CD4-positive, alpha-beta T cell treated with Interleukin-12 subunit alpha and Interleukin-12 subunit beta, for 1 hour (primary cell): ENCODE measurements around the gene ACTL6B.
"Not testable (repeated sequence)": the region's sequence is repeated elsewhere in the genome, so short reads cannot be mapped to it uniquely, and the experiment has no call there.

Source experiments
- DNase-seq: peaks from one replicate; pipeline ENCODE4 v3.0.0-alpha.2; 2020

The ACTL6B gene

DNA sequence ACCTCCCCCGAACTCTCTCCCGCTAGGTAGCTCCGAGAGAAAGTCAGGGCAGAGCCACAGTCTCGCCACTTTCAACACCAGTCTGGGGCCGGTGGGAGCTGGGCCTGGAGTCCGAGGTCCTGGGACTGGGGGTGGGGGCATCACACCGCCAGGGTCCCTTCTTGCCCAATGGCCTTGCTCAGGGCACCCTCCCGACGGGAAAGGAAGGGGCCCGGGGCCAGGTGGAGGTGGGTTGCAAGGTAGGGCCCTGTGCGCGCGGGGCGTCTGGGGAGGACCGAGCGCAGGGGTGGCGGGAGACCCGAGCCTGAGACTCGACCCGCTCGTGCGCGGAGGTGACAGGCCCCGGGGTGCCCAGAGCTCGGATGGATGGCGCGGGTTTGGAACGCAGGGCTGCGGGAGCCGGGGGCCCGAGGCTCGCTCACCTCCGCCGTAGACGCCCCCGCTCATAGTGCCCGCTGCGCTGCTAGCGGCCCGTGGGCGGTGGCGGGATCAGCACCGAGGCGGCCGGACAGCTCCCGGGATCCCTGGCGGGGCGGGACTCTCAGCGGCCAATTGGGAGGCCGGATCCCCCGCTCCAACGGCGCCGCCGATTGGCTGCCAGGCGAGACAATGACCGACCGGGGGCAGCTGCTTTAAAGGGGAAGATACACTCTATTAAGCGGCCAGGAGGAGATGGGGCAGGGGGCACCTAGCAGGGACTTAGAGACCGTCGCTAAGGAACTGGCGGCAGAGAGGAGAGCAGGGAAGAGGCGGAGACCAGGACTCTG lies at the start of gene ACTL6B:
ACTL6B (minus strand) TSS at position 541 of the 767 bp plus-strand sequence; CDS start at position 447, 94 bp downstream.
- DNase-seq = peak; percentile 57

DNA sequence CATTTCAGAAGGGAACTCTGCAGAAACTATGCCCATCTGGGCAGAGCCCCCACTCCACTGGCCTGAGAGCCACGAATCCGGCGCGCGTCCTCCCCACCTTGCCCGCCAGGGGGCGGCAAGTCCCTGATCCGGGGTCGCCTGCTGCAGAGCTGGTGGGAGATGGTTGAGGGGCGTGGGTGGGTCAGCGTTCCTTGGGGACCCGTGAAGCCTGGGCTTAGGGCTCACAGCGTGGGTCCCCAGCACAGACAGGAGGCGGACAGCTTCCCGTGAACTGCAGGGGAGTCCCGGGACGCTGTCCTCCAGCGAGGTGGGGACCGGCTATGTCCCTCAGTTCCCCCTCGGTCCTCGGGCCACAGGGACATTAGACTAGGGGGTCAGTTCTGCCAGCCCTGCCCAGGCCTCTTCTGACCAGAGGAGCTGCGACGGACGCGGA lies 49.1 kb upstream of the ACTL6B start:
- peak; percentile 75 for DNase-seq

DNA sequence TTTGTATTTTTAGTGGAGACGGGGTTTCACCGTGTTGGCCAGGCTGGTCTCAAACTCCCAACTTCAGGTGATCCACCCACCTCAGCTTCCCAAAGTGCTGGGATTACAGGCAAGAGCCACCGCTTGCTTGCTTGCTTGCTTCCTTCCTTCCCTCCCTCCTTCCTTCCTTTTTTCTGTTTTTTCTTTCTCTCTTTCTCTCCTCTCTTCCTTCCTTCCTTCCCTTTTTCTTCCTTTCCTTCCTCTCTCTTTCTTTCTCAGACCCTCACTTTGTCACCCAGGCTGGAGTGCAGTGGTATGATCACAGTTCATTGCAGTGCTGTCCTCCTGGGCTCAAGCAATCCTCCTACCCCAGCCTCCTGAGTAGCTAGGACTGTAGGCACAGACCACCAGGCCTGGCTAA lies 44.8 kb upstream of the ACTL6B start:
- not testable (repeated sequence) for DNase-seq

DNA sequence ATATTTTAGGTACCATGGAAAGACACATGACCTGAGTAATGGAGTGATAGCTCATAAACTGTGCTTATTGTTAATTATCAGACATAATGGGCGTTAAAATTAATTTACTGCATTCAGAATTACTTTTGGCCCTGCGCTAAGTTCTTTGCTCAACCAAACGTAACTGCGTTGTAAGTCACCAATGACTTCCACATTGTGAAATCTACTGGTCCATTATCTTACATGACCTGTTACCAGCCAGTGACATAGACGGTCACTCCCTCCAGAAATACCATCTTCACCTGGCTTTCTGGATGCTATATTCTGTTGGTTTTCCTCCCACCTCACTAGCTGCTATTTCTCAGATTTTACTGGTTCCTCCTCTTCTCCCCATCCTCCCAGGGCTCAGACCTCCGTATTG lies 42.8 kb upstream of the ACTL6B start:
- DNase-seq = no peak

DNA sequence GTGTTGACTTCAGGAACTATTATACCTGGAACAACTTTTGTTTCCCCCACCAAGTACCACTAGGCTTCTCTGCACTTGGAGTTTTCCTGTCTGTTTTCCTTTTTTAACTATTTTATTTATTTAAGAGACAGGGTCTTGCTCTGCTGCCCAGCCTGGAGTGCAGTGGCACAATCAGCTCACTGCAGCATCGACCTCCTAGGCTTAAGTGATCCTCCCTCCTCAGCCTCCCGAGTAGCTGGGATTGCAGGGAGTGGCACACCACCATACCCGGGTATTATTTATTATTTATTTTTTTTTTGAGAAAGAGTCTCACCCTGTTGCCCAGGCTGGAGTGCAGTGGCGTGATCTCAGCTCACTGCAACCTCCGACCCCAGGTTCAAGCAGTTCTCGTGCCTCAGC lies 39.9 kb upstream of the ACTL6B start:
- no peak for DNase-seq

DNA sequence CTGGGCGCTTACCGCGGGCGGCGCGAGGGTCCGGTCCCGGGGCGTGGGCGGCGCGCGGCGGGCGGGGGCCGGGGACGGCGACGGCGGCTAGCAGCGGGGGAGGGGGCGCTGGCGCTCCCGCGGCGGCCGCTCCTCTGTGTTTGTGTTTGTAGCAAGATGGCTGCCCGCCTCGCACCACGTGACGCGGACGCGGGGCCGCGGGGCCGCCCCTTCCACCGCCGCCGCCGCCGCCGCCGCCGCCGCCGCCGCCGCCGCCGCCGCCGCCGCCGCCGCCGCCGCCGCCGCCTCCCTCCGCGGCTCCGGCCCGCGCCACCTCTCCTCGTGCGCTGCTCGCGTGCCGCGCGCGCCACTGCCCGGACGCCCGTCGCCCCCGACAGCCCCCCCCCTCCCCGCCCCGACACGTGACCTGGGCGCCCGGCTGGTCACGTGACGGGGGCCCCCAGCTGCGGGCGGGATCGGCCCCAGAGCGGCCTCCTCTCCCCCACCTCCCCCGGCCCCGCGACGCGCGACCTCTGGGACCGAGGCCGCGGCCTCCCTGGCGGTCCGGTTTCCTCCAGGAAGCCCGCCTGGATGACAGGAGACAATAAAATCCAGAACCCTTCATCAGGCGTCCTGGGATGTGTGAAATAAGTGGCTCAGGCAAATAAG lies 38.0 kb upstream of the ACTL6B start, which contains the start of gene GIGYF1:
GIGYF1 (minus strand) TSS at position 153 of the 648 bp plus-strand sequence. CDS start 6,012 bp downstream, outside the sequence.
- DNase-seq = peak; percentile 79

DNA sequence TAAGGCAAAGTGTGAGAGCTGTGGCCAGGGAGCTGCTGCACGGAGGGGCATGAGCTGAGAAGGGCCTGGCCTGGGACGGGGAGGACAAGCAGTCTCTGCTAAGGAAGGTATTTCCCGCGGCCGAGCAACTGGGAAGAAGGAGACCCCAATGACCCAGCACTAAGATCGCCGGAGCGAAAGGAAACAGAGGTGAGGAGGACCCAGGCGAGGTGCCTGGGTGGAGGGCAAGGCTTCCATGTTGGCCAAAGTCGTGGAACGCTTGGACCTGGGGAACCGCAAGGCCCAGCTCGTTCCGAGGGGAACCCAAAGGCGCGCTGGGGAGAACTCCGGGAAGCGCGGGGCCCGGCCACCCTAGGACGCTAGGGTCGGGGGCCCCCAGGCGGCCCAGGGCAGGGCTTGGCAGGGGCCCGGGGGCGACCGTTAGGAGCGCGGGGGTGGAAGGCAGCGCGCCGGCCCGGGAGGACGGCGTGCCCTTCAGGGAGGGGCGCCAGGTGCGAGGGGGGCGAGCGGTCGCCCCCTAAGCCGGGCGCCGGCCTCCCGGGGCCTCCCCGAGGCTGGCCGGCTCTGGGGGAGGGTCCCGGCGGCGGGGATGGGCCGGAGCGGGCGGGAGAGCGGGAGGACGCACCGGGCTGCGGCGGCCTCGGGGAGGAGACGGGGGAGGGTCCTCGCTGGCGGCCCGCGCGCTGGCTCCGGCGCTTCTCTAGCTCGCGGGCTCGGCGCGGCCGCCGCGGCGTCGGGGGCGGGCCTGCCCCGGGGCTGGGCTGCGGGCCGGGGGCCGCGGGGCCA lies 37.3 kb upstream of the ACTL6B start:
- no peak for DNase-seq

DNA sequence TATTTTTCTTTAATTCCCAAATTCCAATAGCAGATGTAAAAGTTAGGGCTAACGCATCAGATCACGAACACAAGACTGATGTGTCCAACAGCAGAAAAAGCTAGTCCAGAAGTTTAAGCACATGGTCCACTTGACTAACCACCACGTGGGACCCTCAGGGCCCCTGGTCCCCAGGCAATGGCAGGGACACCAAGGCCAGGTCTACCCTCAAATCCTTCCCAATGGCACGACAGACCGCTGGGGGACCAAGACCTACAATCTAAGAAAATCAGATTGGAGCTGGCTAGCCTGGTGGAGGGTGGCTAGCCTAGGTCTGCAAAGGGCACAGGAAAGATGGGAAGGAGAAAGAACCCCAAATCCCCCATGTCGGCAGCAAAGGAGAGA lies 36.3 kb upstream of the ACTL6B start:
- no peak for DNase-seq

DNA sequence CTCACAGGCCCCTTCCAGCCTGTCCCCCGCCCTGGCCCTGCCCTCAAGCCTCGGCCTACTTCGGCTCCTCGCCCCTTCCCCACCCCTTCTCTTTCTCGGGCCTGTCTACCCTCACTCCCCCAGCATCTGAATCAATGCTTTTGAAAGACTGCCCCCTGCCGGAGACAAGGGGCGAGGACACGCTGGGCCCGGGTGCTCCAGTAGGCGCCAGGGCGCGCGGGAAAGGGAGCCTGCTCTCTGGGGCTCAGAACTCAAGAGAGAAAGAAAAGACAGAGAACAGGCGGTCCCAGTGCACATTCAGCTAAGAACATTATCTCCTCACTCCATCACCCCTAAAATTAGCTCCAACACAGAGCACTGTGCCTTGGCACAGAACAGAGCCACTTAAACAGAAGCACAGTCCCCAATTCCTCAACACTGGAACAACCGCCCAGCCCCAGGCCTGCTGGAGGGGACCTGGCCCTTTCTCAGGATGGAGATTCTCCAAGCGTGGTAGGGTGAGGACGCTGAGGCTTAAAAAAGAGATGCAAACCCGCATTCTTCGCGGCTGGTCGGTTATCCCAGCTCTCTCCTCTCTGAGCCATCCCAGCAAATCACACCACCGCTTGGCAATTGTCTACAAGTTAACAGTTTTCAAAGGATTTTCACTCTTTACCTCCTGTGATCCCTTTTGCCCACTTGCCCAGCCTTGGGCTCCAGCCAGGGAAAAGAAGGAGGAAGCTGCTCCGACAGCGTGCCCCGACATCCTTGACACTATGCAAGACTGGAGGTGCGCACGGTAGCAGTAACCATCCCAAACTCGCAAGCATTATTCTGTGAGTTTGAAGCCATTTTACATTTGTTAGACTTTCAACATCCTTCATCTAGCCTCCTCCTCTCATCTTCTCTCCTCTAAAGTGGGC lies 35.7 kb upstream of the ACTL6B start:
- peak; percentile 86 for DNase-seq

DNA sequence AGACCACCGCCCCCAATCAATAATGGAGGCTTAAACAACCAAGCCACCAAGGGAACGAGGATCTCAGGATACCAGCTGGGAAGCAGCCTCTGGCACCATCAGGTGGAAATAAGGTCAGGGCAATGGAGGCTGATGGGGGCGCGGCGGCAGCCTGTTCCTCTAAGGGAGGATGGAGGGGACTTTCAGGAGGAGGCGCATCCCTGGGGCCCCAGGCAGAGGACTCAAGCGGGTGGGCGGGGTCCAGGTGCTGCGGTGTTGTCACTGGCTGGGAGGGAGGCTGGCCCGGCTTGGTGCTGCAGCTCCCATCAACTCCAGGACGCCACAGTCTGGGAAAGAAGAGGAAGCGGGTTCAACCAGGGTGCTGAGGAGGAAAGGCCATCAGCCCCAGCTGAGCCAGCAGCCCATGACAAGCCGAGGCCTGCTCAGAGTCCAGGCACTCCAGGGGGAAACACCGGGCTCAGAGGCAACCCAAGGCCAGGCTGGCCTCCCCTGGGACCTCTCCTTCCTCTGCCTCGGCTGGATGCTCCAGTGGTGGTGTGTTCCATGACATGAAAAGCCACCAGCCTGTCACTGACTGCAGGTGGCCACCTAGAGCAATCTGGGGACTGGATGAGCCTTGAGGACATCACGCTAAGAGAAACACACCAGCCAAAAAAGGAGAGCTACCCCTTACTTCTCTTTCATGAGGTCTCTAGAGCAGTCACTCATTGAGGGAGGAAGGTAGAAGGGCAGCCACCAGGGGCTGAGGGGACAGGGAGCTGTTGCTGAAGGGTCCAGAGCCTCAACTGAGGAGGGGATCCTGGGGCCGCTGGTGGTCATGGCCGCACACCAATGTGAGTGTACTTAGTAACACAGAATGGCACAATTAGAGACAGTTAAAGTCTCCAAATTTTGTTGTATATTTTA lies 33.2 kb upstream of the ACTL6B start:
- no peak for DNase-seq

DNA sequence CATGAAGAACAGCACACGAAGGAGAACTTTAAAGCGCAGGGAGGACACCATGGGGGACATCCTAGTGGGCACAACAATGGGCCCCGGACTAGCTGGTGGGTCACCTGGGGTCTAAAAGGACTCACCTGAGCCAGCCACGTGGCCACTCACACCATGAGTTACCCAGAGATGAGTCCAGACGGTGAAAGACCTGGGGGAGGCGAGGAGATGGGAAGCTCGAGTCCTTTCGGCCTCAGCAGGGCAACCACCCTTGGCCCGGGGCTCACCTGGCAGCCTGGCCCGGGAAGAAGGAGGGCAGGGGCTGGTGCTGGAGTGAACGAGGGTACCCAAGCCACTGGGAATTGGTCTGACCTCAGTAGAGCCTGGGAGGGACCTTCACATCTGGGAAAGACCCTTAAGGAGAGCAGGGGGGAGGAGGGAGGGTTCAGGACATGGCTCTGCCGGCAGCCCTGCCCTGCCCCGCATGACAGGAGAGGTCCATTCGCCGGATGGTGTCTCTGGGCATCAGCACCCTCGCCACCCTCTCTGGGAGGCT lies 32.1 kb upstream of the ACTL6B start:
- DNase-seq = no peak

DNA sequence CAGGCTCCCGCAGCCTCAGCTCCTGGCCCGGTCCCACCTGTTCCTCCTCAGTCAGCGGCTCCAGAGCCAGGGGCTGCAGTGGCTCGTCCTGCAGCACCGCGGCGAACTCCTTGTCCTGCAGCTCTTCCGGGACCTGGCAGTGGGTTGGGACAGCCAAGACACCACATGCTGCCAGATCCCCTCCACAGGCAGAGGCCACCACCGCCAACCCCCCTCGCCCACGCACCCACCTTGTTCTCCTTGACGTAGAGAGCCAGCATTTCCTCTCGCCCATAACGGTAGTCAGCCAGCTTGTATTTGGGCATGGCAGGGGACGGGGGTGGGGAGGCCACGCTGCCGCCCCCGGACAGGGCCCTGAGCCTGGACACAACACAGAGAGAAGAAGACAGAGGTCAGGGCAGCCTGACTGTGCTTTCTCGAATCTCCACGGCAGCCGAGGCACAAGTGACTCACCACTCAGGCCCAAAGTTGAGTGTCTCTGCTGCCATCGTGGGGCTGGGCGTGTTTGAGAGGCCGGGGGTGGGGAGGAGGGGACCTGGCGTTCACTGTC lies 31.6 kb upstream of the ACTL6B start:
- DNase-seq = no peak

DNA sequence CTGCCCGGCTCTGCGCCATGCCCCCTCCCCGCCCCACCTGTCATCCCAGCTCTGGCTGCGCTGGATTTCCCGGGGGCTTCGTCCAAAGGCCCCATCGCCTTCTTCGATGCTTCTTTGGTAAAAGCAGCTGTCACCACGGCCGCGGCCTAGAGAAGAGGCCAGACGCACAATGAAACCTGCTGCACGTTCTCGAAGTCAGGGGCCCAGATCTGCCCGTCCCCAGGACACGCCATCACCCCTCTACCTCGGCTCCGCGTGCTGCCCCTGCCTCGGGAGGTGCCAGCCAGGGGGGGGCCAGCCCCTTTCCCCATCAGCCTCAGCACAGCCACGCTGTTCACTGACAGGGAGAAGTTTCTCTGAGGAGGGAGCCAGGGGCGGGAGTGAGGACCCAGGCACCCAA lies 31.0 kb upstream of the ACTL6B start:
- DNase-seq = no peak

DNA sequence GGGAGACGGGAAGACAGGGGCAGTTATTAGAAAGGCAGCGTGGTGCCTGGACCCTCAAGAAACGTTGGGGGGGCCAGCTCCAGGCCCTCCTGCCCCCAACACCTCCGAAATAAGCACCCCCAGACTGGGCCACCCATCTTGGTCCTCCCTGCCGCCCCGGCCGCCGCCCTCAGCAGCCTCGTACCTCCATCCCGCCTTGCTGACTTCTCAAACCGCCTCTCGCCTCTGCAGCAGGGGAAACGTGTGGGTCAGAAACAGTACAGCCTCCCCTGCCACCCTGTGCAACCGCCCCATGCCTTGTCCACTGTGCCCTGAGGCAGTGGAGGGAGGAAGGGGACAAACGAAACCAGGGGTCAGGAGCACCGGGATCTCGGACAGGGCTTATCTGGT lies 30.6 kb upstream of the ACTL6B start:
- no peak for DNase-seq

DNA sequence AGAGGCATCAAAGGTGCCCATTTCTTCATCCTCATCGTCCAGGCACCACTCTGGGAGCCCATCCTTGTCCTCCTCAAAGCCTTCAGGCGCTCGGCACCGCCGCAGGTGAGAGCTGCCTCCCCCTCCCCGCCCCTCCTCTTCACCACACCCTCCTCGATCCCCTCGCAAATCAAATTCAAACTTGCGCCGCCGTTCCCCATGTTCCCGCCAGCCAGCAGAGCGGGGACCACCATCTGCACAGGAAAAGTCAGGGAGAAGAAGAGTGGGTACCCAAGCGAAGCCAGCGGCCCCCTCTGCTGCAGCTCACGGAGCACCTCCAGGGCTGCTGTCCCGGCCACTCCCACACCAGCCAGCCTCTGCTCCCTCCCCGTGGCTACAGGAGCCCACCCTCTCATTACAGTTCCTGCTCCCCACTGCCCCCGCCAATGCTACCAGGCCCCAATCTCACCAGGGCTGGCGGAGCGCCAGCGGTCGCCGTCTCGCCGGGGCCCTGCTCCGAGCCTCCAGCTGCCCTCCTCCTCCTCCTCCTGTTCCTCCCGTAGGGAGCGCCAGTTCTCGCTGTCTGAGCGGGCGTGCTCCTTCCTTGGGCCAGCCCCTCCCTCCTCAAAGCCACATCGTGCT lies 30.1 kb upstream of the ACTL6B start:
- no peak for DNase-seq

DNA sequence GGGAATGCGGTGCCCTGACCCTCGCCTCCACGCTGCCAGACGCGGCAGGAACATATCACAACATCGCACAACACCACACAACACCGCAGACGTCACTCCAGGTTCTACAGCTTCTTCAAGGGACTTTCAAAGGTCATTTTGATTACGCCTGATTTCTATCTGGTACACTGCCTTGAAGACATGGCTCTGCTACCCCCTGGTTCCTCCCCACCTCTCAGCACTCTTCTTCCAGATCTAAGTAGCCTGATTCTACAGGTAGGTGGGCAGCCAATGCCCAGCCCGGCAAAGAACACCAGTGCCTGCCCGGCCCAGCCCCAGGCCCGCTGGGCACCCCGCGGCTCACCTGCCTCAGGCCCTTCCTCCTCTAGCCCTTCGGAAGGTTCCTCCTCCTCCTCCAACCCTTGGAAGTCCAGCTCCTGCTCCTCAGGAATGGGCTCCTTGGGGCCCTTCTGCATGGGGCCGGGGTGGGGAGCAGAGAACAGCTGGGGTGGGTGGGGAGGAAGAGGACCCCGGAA lies 29.4 kb upstream of the ACTL6B start:
- DNase-seq = no peak

DNA sequence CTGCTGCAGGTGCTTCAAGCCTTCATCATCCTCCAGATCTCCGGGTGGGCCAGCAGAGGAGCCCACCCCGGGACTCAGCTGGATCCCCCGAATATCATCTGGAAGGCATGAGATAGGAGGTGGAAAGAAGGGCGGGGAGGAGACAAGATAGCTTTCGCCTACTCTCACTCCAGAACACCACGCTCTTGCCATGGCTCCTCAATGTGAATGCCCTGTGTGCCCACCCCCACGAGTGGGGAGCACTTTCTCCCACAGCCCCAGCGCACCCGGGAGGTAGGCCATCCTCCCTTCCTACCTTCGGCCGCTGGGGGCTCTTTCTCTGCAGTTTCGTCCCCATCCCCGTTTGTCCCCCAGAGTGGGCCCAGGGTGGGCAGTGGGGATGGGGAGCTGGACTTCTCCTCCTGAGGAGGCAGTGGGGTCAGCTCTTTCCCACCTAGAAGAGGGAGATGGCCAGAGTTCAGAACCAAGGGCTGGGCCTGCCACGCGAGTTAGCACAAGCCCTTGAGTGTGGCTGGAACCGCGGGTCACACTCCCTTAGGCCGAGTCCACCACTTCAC lies 28.9 kb upstream of the ACTL6B start:
- DNase-seq = no peak

DNA sequence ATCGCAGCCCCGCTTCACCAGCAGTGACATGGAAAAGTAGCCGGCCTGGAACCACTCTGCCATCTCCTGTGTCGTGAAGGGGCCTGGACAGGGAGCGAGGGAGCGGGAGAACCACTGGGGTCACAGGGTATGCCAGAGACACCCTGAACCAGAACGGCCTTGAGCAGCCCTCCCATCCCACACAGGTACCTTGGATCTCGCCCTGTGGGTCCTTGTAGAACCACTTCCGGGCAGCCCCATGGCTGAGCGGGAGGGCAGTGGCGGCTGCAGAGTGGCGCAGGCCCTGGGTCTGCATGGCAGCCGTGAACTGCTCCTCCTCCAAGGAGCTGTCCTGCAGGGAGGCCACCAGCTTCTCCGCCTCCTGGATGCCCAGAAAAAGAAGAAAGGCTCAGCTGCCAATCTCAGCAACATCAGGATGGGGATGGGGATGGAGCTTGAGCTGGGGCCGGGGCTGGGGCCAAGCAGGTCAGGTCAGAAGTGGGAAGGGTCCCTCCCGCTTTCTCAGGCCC lies 28.3 kb upstream of the ACTL6B start:
- no peak for DNase-seq
